IMR-90 (cell line): ENCODE data around the gene FAR2. TPM values are rescaled to one million over a fixed set of nuclear protein-coding genes. Genes with fewer than 3 reads are reported as not detected.

ENCODE experiments used
- ATAC-seq: fragments of 200-7000 bp; cut with Tn5 transposase; 2 replicates; pipeline ENCODE4 v1.9.1; 2020; ENCODE audit warnings: low read depth, mild to moderate bottlenecking, moderate library complexity
- BruUV-seq: library from RNA; stranded (reverse); fragments of 400-500 nt; replicated peaks from 2 replicates; lab custom pipeline; 2021; lab: Mats Ljungman, UMichigan
- CTCF ChIA-PET: fragments of 300-600 bp; formaldehyde crosslinking; extraction: SDS; loops from one replicate; lab custom pipeline; 2021; ENCODE audit warnings: antibody characterized with exemption; lab: Yijun Ruan, JAX
- POLR2A ChIA-PET: fragments of 300-600 bp; sonication (Branson Sonifier 250); formaldehyde crosslinking; loops from one replicate; lab custom pipeline; 2022; ENCODE audit warnings: antibody characterized with exemption; ENCODE audit not compliant: unreplicated experiment; lab: Charles Lee
- DNase-seq: peaks from one replicate; pipeline ENCODE4 v3.0.0; 2013
- H2AFZ ChIP-seq: replicated peaks from 2 replicates; pipeline ENCODE3; 2013; ENCODE audit warnings: low read length, mild to moderate bottlenecking; ENCODE audit not compliant: poor library complexity
- H2AK5ac ChIP-seq: 2 replicates; pipeline ENCODE4 v1.6.1; 2013; ENCODE audit warnings: low read depth, low read length, inconsistent platforms
- H2AK9ac ChIP-seq: replicated peaks from 2 replicates; pipeline ENCODE3; 2013; ENCODE audit warnings: mild to moderate bottlenecking, low read depth, low read length, moderate library complexity; ENCODE audit not compliant: poor library complexity
- H2BK120ac ChIP-seq: 2 replicates; pipeline ENCODE4 v1.6.1; 2013; ENCODE audit warnings: low read depth, low read length, inconsistent platforms
- H2BK15ac ChIP-seq: 3 replicates; pipeline ENCODE4 v1.6.1; 2013; ENCODE audit warnings: low read depth, low read length, inconsistent platforms
- H2BK20ac ChIP-seq: 2 replicates; pipeline ENCODE4 v1.6.1; 2013; ENCODE audit warnings: low read depth, mild to moderate bottlenecking, inconsistent platforms, low read length, moderate library complexity
- H2BK5ac ChIP-seq: 2 replicates; pipeline ENCODE4 v1.6.1; 2013; ENCODE audit warnings: mild to moderate bottlenecking, low read depth, low read length, inconsistent platforms; ENCODE audit not compliant: poor library complexity, severe bottlenecking
- H3K14ac ChIP-seq: replicated peaks from 2 replicates; pipeline ENCODE4 v1.6.1; 2013; ENCODE audit warnings: low read depth, low read length, inconsistent platforms
- H3K18ac ChIP-seq: 2 replicates; pipeline ENCODE4 v1.6.1; 2013; ENCODE audit warnings: low read depth, low read length, control low read depth
- H3K23ac ChIP-seq: 2 replicates; pipeline ENCODE4 v1.6.1; 2013; ENCODE audit warnings: low read depth, low read length, inconsistent platforms
- H3K27ac ChIP-seq: 2 replicates; pipeline ENCODE4 v1.5.1; 2013; ENCODE audit warnings: mild to moderate bottlenecking, control low read depth, low read length; ENCODE audit not compliant: insufficient read depth
- H3K27me3 ChIP-seq: 2 replicates; pipeline ENCODE4 v1.6.1; 2013; ENCODE audit warnings: low read length; ENCODE audit not compliant: control insufficient read depth, insufficient read depth
- H3K36me3 ChIP-seq: 2 replicates; pipeline ENCODE4 v1.6.1; 2013; ENCODE audit warnings: low read length, mixed read lengths; ENCODE audit not compliant: control insufficient read depth, insufficient read depth
- H3K4ac ChIP-seq: 2 replicates; pipeline ENCODE4 v1.6.1; 2013; ENCODE audit warnings: low read depth, low read length, inconsistent platforms
- H3K4me1 ChIP-seq: 2 replicates; pipeline ENCODE4 v1.6.1; 2013; ENCODE audit warnings: low read length, mixed read lengths; ENCODE audit not compliant: control insufficient read depth, insufficient read depth
- H3K4me2 ChIP-seq: 2 replicates; pipeline ENCODE4 v1.6.1; 2013; ENCODE audit warnings: low read depth, mild to moderate bottlenecking, control low read depth, low read length, moderate library complexity
- H3K4me3 ChIP-seq: 2 replicates; pipeline ENCODE4 v1.5.1; 2013; ENCODE audit warnings: low read depth, mild to moderate bottlenecking, control low read depth, low read length, moderate library complexity; ENCODE audit not compliant: insufficient read depth
- H3K56ac ChIP-seq: 2 replicates; pipeline ENCODE4 v1.6.1; 2013; ENCODE audit warnings: low read length, inconsistent platforms; ENCODE audit not compliant: insufficient read depth; ENCODE audit errors: extremely low read depth
- H3K79me1 ChIP-seq, 2 experiments: 2 replicates each; pipeline ENCODE4 v1.6.1; 2013; ENCODE audit warnings: low read length in 2 of 2, inconsistent platforms in 1 of 2, low read depth in 1 of 2
- H3K9ac ChIP-seq: 2 replicates; pipeline ENCODE4 v1.6.1; 2013; ENCODE audit warnings: low read depth, low read length, control low read depth
- H3K9me1 ChIP-seq: 2 replicates; pipeline ENCODE4 v1.6.1; 2013; ENCODE audit warnings: low read length, inconsistent platforms; ENCODE audit not compliant: insufficient read depth
- H3K9me3 ChIP-seq: 2 replicates; pipeline ENCODE4 v1.6.1; 2013; ENCODE audit warnings: low read length; ENCODE audit not compliant: control insufficient read depth, insufficient read depth
- H4K20me1 ChIP-seq: 2 replicates; pipeline ENCODE4 v1.6.1; 2013; ENCODE audit warnings: low read length, inconsistent platforms; ENCODE audit not compliant: insufficient read depth
- H4K5ac ChIP-seq: 2 replicates; pipeline ENCODE4 v1.6.1; 2013; ENCODE audit warnings: mild to moderate bottlenecking, low read depth, low read length, control low read depth
- H4K8ac ChIP-seq, 2 experiments: 2 replicates each; pipeline ENCODE4 v1.6.1; 2013; ENCODE audit warnings: low read depth in 2 of 2, low read length in 2 of 2, control low read depth in 1 of 2, inconsistent platforms in 1 of 2
- H4K91ac ChIP-seq: 2 replicates; pipeline ENCODE4 v1.6.1; 2013; ENCODE audit warnings: low read depth, low read length, inconsistent platforms; ENCODE audit not compliant: insufficient read depth
- CEBPB ChIP-seq: IDR thresholded peaks from 2 replicates; pipeline ENCODE4 v1.6.1; 2012; ENCODE audit warnings: low read depth, low read length, improper control_type of control experiment
- CTCF ChIP-seq: conservative IDR thresholded peaks from 2 replicates; pipeline ENCODE4 v1.5.1; 2012; ENCODE audit warnings: mild to moderate bottlenecking, low read depth, low read length, improper control_type of control experiment
- MXI1 ChIP-seq: IDR thresholded peaks from 2 replicates; pipeline ENCODE4 v1.6.1; 2012; ENCODE audit warnings: low read depth, mild to moderate bottlenecking, low read length, moderate library complexity, borderline replicate concordance
- NFE2L2 ChIP-seq: fragments of 150-350 bp; IDR thresholded peaks from 2 replicates; pipeline ENCODE4 v1.6.1; 2016; ENCODE audit warnings: low read depth, mild to moderate bottlenecking, low read length
- RAD21 ChIP-seq: IDR thresholded peaks from 2 replicates; pipeline ENCODE4 v1.6.1; 2012; ENCODE audit warnings: low read length, improper control_type of control experiment
- RFX5 ChIP-seq: IDR thresholded peaks from 2 replicates; pipeline ENCODE4 v1.8.0; 2012; ENCODE audit warnings: low read depth, mild to moderate bottlenecking, low read length, moderate library complexity
- WGBS, 2 experiments: methylation state at CpG; one replicate each; pipeline versions ENCODE4 v1.1.5 to v1.1.7; 2013; ENCODE audit warnings: missing lambda C conversion rate in 2 of 2; ENCODE audit not compliant: insufficient read length in 1 of 2; ENCODE audit errors: extremely low coverage in 2 of 2; 5-methylcytosine and 5-hydroxymethylcytosine counted together
- dilution Hi-C: fragments of 300-500 bp; cut with HindIII; formaldehyde crosslinking; loops from one replicate; pipeline ENCODE4 v1.14.3; 2018; ENCODE audit warnings: low sequenced_read_pairs; ENCODE audit not compliant: unreplicated experiment
- in situ Hi-C: fragments of 300-500 bp; cut with MboI; formaldehyde crosslinking; loops from 3 replicates; pipeline ENCODE4 v1.14.3; 2019; ENCODE audit warnings: low sequenced_read_pairs, inconsistent platforms, mixed read lengths
- intact Hi-C: fragments of 100-400 bp; cut with micrococcal nuclease; formaldehyde crosslinking; loops from 2 replicates; pipeline ENCODE4 v1.10.0; 2022
- polyA plus RNA-seq, 3 experiments: library from polyadenylated mRNA; depleted of rRNA; stranded (reverse); fragments of >200 nt; gene quantifications; 2 replicates each; pipeline ENCODE4 v1.2.3, GENCODE V29; 2012; ENCODE audit warnings: low replicate concordance in 1 of 3
- total RNA-seq: library from RNA; depleted of rRNA; stranded (reverse); fragments of >200 nt; gene quantifications from 2 replicates; pipeline ENCODE4 v1.2.3, GENCODE V29; 2012

FAR2 gene
- total and polyA plus RNA-seq, 2 of the 4 experiments (the other 2 are of a cell fraction), result 1.1 to 2.0 TPM

DNA sequence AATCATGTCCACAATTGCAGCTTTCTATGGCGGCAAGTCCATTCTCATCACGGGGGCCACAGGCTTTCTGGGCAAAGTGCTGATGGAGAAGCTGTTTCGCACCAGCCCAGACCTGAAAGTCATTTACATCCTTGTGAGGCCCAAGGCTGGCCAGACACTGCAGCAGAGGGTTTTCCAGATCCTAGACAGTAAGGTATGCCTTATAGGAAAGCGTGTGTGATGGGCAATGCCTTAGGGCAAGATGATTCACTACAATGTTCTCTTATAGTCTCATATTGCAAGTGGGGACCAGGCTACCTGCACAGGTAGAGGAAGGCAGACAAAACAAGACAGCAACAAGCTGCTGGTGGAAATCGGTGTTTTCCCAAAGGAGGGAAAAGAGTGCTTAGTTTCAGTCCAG, 121.4 kb downstream of the FAR2 start:
- Histone ChIP-seq H3K23ac (no peak overlapping the region), H3K4me3 (no peak overlapping the region), H3K4ac (no peak overlapping the region), H3K27ac (no peak overlapping the region), H4K8ac (no peak overlapping the region), H3K9me1 (no peaks in the 10 kb centered on the region), H3K79me1 (no peaks in the 10 kb centered on the region), H3K4me1 (no peaks in the 10 kb centered on the region), H2BK20ac (no peak overlapping the region), H3K18ac (no peak overlapping the region), H2AK9ac (no peak overlapping the region), H4K5ac (no peak overlapping the region), H3K27me3 (no peaks in the 10 kb centered on the region), H3K9ac (no peak overlapping the region), H2BK15ac (no peak overlapping the region), H4K20me1 (no peaks in the 10 kb centered on the region), H4K91ac (no peak overlapping the region), H2AFZ (no peak overlapping the region), H3K9me3 (no peaks in the 10 kb centered on the region), H2BK5ac (no peak overlapping the region), H2AK5ac (no peak overlapping the region), H3K56ac (no peak overlapping the region), H2BK120ac (no peak overlapping the region), H3K4me2 (no peak overlapping the region), H3K14ac (no peak overlapping the region), H3K36me3 (no peaks in the 10 kb centered on the region)
- intact Hi-C loops (no loop called here), dilution Hi-C loops (no loop called here), in situ Hi-C loops (no loop called here)
- TF ChIP-seq RFX5 (no peak), NFE2L2 (no peak), CEBPB (no peak), CTCF (no peak), MXI1 (no peak), RAD21 (no peak)
- DNase-seq (no peak), ATAC-seq (no peak)
- POLR2A ChIA-PET, result no interaction called here
- no TSS peak for BruUV-seq
- 60% methylated on average over 1 of the region's 5 CpGs; no CpG with 5 or more reads in 1 of the 2 experiments for WGBS, 2 experiments
- CTCF ChIA-PET, result no interaction called here
